ENCODE results near the gene SOX8. TPM values are rescaled to one million over a fixed set of nuclear protein-coding genes. Genes with fewer than 3 reads are reported as not detected.
"Not testable (repeated sequence)": the region's sequence is repeated elsewhere in the genome, so short reads cannot be mapped to it uniquely, and the experiment has no call there.

Gene SOX8
- total RNA-seq, 8 experiments from 2014 or later = 0.51 to 16.3 (median 4.2) TPM

- H3K4me1 ChIP-seq (replicated peaks in 1 of 2) = peaks cover 38 to 44% of the 10 kb centered on the region in 2 donors
- WGBS, 10 experiments = 81 to 91% (median 90%) methylated on average over 6 to 7 of the region's 27 CpGs; no CpG with 5 or more reads in 7 of the 10 experiments
- no peak overlapping the region for H3K4me3 ChIP-seq
- in situ Hi-C loops (cut with MboI; ENCODE audit: low pct_unique_long_range_greater_than_20kb in 2 of 9, low sequenced_read_pairs in 9 of 9, unreplicated experiment in 9 of 9) = no loop called here
- peak in 3 of 8 experiments; percentile 8 to 18 (median 10) for ATAC-seq (replicated peaks in 6 of 8)
- H3K27ac ChIP-seq = peak overlapping the region in 1 of 2 donors; percentile 27
These were observed 40.1 kb downstream of the SOX8 start for GRCh38 chr16:1021553-1022160.

GRCh38 chr16:1022466-1022865, 40.9 kb downstream of the SOX8 start:
- no peak for ATAC-seq (replicated peaks in 6 of 8)
- H3K27ac ChIP-seq = no peak overlapping the region
- H3K4me3 ChIP-seq = no peak overlapping the region
- in situ Hi-C loops (cut with MboI; ENCODE audit: low pct_unique_long_range_greater_than_20kb in 2 of 9, low sequenced_read_pairs in 9 of 9, unreplicated experiment in 9 of 9) = no loop called here
- WGBS, 10 experiments = 76 to 100% (median 90%) methylated on average over 2 to 9 of the region's 24 CpGs; no CpG with 5 or more reads in 7 of the 10 experiments
- peaks cover 46 to 49% of the 10 kb centered on the region in 2 donors for H3K4me1 ChIP-seq (replicated peaks in 1 of 2)

GRCh38 chr16:1024138-1024537, 42.6 kb downstream of the SOX8 start:
- in situ Hi-C loops (cut with MboI; ENCODE audit: low pct_unique_long_range_greater_than_20kb in 2 of 9, low sequenced_read_pairs in 9 of 9, unreplicated experiment in 9 of 9) = no loop called here
- WGBS, 10 experiments = 54 to 94% methylated on average over 3 to 9 of the region's 20 CpGs; no CpG with 5 or more reads in 8 of the 10 experiments
- no peak overlapping the region for H3K4me3 ChIP-seq
- ATAC-seq (replicated peaks in 6 of 8) = peak in 4 of 8 experiments; percentile 25 to 51 (median 31)
- peaks cover 63 to 64% of the 10 kb centered on the region in 2 donors for H3K4me1 ChIP-seq (replicated peaks in 1 of 2)
- no peak overlapping the region for H3K27ac ChIP-seq

GRCh38 chr16:1025183-1025809, 43.7 kb downstream of the SOX8 start:
- ATAC-seq (replicated peaks in 6 of 8); H3K27ac ChIP-seq; H3K4me3 ChIP-seq; in situ Hi-C loops (cut with MboI; ENCODE audit: low pct_unique_long_range_greater_than_20kb in 2 of 9, low sequenced_read_pairs in 9 of 9, unreplicated experiment in 9 of 9): not testable (repeated sequence)
- peaks cover 72 to 73% of the 10 kb centered on the region in 2 donors for H3K4me1 ChIP-seq (replicated peaks in 1 of 2)
- 47 to 100% (median 61%) methylated on average over 1 to 7 of the region's 24 CpGs; no CpG with 5 or more reads in 2 of the 10 experiments for WGBS, 10 experiments

- H3K27ac ChIP-seq = no peak overlapping the region
- H3K4me1 ChIP-seq (replicated peaks in 1 of 2) = peaks cover 72 to 73% of the 10 kb centered on the region in 2 donors
- no peak overlapping the region for H3K4me3 ChIP-seq
- peak in 4 of 8 experiments; percentile 20 to 54 (median 41) for ATAC-seq (replicated peaks in 6 of 8)
- in situ Hi-C loops (cut with MboI; ENCODE audit: low pct_unique_long_range_greater_than_20kb in 2 of 9, low sequenced_read_pairs in 9 of 9, unreplicated experiment in 9 of 9) = no loop called here
- 25 to 80% (median 57%) methylated on average over 1 to 17 of the region's 35 CpGs; no CpG with 5 or more reads in 3 of the 10 experiments for WGBS, 10 experiments
These were observed 44.6 kb downstream of the SOX8 start for GRCh38 chr16:1026057-1026783.

GRCh38 chr16:1026784-1027500, 45.4 kb downstream of the SOX8 start:
- Histone ChIP-seq H3K4me1 (replicated peaks in 1 of 2) (peaks cover 64 to 67% of the 10 kb centered on the region in 2 donors), H3K4me3 (no peak overlapping the region), H3K27ac (no peak overlapping the region)
- in situ Hi-C loops (cut with MboI; ENCODE audit: low pct_unique_long_range_greater_than_20kb in 2 of 9, low sequenced_read_pairs in 9 of 9, unreplicated experiment in 9 of 9) = no loop called here
- no peak for ATAC-seq (replicated peaks in 6 of 8)
- 90 to 100% (median 99%) methylated on average over 2 to 10 of the region's 27 CpGs; no CpG with 5 or more reads in 7 of the 10 experiments for WGBS, 10 experiments

- no peak overlapping the region for H3K27ac ChIP-seq
- WGBS, 10 experiments = 75 to 93% (median 89%) methylated on average over 3 to 10 of the region's 22 CpGs; no CpG with 5 or more reads in 5 of the 10 experiments
- no peak overlapping the region for H3K4me3 ChIP-seq
- ATAC-seq (replicated peaks in 6 of 8) = no peak
- peaks cover 59 to 62% of the 10 kb centered on the region in 2 donors for H3K4me1 ChIP-seq (replicated peaks in 1 of 2)
- in situ Hi-C loops (cut with MboI; ENCODE audit: low pct_unique_long_range_greater_than_20kb in 2 of 9, low sequenced_read_pairs in 9 of 9, unreplicated experiment in 9 of 9) = no loop called here
These were observed 45.9 kb downstream of the SOX8 start for GRCh38 chr16:1027501-1027815.

- 71 to 80% methylated on average over 4 to 9 of the region's 15 CpGs; no CpG with 5 or more reads in 8 of the 10 experiments for WGBS, 10 experiments
- Histone ChIP-seq H3K4me3 (no peak overlapping the region), H3K27ac (no peak overlapping the region), H3K4me1 (replicated peaks in 1 of 2) (peaks cover 58 to 59% of the 10 kb centered on the region in 2 donors)
- no peak for ATAC-seq (replicated peaks in 6 of 8)
- in situ Hi-C loops (cut with MboI; ENCODE audit: low pct_unique_long_range_greater_than_20kb in 2 of 9, low sequenced_read_pairs in 9 of 9, unreplicated experiment in 9 of 9) = no loop called here
These were observed 46.5 kb downstream of the SOX8 start for GRCh38 chr16:1028056-1028455.

GRCh38 chr16:1028524-1029258, 47.1 kb downstream of the SOX8 start:
- ATAC-seq (replicated peaks in 6 of 8) = peak in 5 of 8 experiments; percentile 18 to 30 (median 27)
- Histone ChIP-seq H3K27ac (no peak overlapping the region), H3K4me1 (replicated peaks in 1 of 2) (peaks cover 57 to 58% of the 10 kb centered on the region in 2 donors), H3K4me3 (no peak overlapping the region)
- in situ Hi-C loops (cut with MboI; ENCODE audit: low pct_unique_long_range_greater_than_20kb in 2 of 9, low sequenced_read_pairs in 9 of 9, unreplicated experiment in 9 of 9) = no loop called here
- WGBS, 10 experiments = 0 to 27% (median 23%) methylated on average over 1 to 6 of the region's 39 CpGs; no CpG with 5 or more reads in 7 of the 10 experiments

- in situ Hi-C loops (cut with MboI; ENCODE audit: low pct_unique_long_range_greater_than_20kb in 2 of 9, low sequenced_read_pairs in 9 of 9, unreplicated experiment in 9 of 9) = no loop called here
- Histone ChIP-seq H3K4me3 (no peak overlapping the region), H3K27ac (no peak overlapping the region), H3K4me1 (replicated peaks in 1 of 2) (peaks cover 52 to 53% of the 10 kb centered on the region in 2 donors)
- 100% methylated on average over 1 of the region's 14 CpGs; no CpG with 5 or more reads in 9 of the 10 experiments for WGBS, 10 experiments
- ATAC-seq (replicated peaks in 6 of 8) = no peak
These were observed 47.6 kb downstream of the SOX8 start for GRCh38 chr16:1029259-1029545.

- peaks cover 49 to 50% of the 10 kb centered on the region in 2 donors for H3K4me1 ChIP-seq (replicated peaks in 1 of 2)
- peak; percentile 60 to 89 (median 79) for ATAC-seq (replicated peaks in 6 of 8)
- WGBS, 10 experiments = 80% methylated on average over 1 of the region's 26 CpGs; no CpG with 5 or more reads in 9 of the 10 experiments
These were observed 48.9 kb downstream of the SOX8 start for GRCh38 chr16:1030473-1030901.

GRCh38 chr16:1031666-1032065, 50.1 kb downstream of the SOX8 start:
- Histone ChIP-seq H3K27ac (no peak overlapping the region), H3K4me3 (no peak overlapping the region), H3K4me1 (replicated peaks in 1 of 2) (peaks cover 49 to 50% of the 10 kb centered on the region in 2 donors)
- WGBS, 10 experiments = 80 to 97% (median 92%) methylated on average over 3 to 6 of the region's 17 CpGs; no CpG with 5 or more reads in 7 of the 10 experiments
- in situ Hi-C loops (cut with MboI; ENCODE audit: low pct_unique_long_range_greater_than_20kb in 2 of 9, low sequenced_read_pairs in 9 of 9, unreplicated experiment in 9 of 9) = no loop called here
- no peak for ATAC-seq (replicated peaks in 6 of 8)

More at GRCh38 chr16:1030473-1030901, 48.9 kb downstream of the SOX8 start:
- in situ Hi-C loops (cut with MboI; ENCODE audit: low pct_unique_long_range_greater_than_20kb in 2 of 9, low sequenced_read_pairs in 9 of 9, unreplicated experiment in 9 of 9) = no loop called here
- Histone ChIP-seq H3K4me3 (no peak overlapping the region), H3K27ac (peak overlapping the region in 1 of 2 donors; percentile 50)

All from motor neuron (in vitro differentiated cells).